GM21717 (cell line): Measurements from ENCODE around the gene CCNK.

ENCODE experiments used
- ATAC-seq: cut with Tn5 transposase; IDR thresholded peaks from one replicate; pipeline ENCODE4 v1.9.1; 2021; ENCODE audit warnings: mild to moderate bottlenecking, moderate library complexity; ENCODE audit not compliant: unreplicated experiment

Gene CCNK

DNA sequence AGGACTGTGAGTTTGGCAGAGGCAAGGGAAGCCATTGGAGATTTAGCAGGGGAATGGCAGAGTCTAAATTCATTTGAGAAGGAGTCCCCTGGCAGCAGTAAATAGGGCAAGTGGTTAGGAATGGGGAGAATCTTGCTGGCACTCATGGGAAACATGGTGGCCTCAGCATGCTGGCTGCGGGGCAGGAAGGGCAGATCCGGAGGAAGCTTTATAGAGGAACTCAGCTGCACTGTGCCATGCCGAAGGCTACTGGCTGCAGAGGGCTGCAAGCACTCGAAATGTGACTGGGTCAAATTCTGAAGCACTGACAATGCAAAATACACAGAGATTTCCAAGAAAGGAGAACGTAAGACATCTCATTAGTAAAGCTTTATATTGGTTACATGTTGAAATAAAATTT, 23.9 kb downstream of the CCNK start:
- no peak for ATAC-seq

DNA sequence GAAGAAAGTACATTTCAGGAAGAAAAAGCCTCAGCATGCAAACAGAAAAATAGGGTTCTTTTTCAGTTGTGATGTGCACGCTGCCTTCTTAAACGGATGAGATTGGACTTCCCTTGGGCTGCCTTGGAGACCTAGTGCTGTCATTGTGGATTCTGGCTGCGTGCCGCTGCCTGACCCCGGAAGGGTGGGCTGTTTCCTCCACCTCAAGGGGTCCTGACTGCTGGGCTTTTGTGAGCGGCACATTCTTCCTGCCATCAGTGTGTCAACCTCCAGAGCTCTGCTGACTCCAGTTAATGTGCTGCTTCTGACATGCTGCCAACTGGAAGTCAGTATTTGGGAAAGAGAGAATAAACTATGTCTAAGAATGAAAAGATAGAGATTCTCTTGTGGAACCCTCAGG, 25.1 kb downstream of the CCNK start:
- ATAC-seq: no peak

DNA sequence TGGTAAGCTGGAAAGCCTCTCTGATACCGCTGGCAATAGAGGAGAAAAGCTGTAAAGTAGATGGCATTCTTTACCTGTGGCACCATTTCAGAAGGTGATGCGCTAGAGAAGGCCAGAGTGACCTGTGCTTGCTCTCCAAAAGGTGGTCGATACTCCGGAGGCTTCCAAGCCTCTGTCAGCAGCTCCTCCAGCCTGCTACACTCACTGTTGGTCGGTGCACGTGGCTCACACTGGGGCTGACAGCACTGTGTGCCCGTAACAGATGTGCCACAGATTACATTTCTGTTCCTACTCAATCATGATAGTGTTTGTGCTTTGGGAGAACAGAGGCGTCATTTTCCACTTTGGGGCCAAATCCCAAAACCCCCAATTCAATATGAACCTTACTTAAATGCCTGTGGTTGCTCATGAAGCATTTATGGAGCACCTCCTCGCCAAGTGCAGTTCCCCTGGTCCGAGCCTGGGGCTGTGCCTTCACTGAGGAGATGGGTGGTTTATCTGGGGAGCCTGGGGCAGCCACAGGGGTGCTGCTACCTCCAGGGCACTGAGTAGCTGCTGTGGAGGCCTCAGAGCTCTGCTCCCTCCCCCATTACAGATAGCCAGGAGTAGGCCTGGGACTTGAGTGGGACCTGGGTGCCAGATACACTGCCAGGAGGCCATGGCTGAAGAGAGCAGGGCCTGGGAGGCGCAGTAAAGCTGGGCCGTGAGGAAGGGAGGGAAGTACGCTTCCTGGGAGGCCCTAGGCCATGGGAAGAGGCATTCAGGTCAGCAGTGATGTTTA, 26.8 kb downstream of the CCNK start:
- ATAC-seq: no peak

DNA sequence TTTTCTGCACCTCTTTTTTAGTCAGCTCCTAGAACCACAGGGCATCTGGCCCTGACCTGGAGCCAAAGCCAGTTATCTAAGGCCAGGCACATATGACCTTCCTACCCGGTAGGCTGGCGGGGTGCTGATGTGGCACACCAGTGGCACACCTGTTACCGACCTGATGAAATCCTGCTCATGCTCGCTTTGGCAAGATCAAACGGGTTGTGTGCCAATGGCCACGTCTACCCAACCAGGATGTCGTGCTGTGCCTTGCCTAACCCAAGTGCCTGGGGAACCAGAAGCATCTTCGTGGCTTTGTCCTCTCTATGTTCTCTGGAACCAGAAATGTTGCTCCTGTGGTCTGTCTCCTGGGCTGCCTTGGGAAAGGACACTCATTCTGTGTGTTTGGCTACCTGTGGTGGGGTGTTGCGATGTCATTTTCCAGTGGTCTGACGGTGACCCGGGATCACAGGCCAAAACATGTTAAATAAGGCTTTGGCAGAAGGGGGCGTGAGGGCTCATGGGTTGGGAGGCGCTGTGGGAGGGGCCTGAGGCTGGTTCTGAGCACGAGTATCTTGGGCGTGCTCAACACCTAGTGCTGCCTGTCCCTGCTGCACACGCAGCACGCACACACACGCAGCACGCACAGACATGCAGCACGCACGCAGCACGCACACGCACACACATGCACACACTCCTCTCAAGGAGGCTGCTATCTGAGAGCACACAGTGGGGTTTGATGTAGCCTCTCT, 27.9 kb downstream of the CCNK start:
- ATAC-seq: no peak

DNA sequence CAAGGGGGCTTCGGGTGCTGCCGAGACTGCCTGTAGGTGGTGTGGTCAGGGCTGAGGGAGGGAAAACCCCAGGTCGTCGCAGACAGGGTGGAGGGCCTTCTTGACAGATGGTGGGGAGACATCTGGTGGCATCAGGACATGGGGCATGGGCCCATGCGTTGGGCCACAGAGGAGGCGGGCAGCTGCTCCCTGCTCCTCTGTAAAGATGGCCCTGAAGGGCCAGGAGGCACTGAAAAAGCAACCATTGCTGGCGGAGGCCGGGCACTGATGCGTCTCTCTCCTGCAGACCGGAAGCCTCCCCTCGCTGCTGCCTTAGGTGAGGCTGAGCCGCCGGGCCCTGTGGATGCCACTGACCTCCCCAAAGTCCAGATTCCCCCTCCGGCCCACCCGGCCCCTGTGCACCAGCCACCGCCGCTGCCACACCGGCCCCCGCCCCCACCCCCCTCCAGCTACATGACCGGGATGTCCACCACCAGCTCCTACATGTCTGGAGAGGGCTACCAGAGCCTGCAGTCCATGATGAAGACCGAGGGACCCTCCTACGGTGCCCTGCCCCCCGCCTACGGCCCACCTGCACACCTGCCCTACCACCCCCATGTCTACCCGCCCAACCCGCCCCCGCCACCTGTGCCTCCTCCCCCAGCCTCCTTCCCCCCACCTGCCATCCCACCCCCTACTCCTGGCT, 28.8 kb downstream of the CCNK start:
- ATAC-seq: no peak

DNA sequence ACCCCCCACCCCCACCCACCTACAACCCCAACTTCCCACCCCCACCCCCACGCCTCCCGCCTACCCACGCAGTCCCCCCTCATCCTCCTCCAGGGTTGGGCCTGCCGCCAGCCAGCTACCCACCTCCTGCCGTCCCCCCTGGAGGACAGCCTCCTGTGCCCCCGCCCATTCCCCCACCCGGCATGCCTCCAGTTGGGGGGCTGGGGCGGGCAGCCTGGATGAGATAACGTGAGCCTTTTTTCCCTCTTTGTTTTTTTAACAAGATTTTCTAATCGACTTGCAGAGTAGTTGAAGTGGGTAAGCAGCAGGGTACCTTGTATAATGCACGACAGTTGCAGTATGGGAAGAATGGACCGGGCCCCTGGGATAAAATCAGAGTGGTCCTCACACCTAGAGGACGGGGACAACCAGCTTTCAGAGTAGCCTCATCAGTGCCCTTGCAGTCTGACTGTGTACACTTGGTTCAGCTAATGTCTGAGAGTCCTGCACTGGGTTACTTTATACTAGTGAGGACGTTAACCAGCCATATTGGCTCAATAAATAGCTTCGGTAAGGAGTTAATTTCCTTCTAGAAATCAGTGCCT, 29.4 kb downstream of the CCNK start:
- ATAC-seq: no peak

DNA sequence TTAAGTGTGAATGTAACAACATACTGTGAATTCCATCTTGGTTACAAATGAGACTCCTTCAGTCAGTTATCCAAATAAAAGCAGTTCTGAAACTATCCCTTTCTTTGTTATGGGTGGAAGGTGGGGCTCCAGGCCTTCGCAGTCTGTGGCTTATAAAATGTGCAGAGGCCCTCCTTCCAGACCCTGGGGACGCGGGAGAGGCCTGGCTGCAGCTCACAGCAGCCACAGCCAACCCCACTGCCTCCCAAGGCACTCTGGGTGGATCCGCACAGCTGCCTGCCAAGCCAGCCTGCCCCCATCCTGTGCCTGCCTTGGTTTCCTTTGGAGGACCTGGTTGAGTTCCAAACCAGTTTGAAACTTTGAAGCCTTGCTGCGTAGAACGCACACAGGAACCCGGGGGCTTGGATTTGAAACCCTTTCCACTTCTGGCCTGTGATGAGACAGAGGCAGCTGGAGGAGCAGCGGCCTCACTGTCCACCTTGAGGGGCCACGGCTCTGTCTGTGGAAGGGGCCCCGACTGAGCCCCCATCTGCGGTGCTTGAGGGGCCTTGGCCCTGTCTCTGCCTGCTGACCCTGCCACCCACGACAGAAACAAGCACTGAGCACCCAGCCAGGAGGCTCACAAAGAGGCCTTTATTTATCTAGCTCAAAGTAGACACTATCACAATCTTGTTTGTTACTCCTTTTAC, 30.4 kb downstream of the CCNK start:
- no peak for ATAC-seq

DNA sequence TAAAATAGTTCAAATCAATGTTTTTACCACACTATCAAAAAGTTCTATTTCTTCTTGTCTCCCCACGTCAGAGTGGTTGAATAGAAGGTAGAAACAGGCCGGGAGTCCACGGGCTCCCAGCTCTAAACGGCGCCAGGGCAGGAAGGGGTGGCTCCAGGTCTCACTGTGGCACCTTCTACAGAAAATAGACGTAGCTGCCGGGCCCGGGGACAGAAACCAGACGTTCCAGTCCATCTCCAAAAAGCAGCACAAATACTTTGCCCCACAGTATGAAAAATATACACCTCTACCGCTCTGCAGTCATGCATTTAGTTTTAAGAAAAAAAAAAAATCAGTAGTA, 30.9 kb downstream of the CCNK start:
- ATAC-seq: no peak

DNA sequence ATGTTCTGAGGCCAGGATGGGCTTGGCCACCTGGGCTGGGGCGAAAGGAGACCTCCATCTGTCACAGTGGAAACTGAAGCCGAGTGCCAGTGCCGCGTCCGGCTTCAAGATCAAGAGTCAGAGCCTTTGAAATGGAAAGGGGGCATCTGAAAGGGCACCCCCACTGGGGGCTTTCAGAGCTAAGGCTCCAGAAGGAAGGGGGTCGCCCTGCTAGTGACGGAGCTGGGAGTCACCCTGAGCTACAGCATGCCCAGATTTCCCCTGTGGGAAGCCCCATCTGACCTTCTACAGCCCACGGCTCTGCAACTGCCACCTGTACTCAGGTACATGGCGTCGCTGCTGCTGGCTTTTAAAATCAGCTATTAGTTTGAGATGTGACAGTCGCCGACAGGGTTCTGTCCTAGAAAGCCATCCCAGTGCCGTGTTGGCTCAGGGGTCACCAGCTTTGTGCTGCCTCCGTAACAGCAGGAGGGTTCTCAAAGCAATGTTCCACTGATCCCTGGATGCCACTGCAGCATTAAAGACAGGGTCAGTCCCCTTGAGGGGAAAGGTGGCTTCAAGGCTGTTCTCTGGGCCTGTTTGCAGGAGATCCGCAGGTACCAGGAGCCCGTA, 31.5 kb downstream of the CCNK start:
- no peak for ATAC-seq

DNA sequence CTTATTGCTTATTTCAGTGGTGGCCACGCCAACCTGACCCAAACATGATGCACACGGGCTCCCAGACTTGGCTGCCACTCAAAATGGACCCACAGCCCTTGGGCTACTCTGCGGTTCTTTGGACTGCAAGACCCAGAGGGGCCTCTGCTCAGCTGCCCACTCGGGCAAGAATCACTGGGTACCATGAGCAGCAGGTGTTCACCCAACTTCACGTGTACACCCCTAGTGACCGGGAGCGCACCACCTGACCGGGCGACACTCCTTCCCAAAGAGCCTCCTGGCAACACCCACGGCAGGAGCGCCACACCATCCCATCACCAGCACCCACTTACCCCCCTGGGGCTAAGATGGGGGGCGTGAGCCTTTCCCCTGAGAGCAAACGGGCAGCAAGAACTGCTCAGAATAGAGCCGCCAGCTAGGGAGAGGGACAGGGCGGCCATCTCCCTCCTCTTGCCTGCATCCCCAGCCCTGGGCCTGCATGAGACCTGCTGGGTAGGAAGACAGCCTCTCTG, 32.0 kb downstream of the CCNK start:
- ATAC-seq: no peak

DNA sequence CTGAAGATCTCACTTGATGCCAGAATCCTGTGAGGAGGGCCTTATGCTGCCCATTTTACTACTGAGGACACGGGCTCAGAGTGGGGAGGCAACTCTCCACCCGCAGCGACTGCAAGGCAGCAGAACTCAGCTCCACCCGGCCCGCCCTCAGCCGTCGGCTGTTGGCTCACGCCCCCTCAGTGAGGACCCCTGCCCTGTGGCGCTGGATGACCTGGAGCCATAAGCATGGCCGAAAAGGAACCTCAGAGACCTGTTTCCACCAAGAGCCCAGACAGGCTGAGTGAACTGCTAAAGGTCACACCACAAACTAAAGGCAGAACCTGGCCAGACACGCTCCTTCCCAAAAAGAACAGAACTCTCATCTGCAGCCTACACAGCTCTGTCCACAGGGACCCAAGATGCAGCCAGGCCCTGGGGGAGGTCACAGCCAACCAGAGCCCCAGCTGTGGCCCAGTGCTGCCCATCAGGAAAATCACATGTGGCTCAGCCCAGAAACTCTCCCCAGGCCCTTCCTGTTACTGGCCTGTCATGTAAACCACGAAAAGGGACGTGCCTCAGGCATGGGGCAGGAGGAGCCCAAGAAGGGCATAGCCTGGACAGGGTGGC, 32.8 kb downstream of the CCNK start:
- ATAC-seq: no peak

DNA sequence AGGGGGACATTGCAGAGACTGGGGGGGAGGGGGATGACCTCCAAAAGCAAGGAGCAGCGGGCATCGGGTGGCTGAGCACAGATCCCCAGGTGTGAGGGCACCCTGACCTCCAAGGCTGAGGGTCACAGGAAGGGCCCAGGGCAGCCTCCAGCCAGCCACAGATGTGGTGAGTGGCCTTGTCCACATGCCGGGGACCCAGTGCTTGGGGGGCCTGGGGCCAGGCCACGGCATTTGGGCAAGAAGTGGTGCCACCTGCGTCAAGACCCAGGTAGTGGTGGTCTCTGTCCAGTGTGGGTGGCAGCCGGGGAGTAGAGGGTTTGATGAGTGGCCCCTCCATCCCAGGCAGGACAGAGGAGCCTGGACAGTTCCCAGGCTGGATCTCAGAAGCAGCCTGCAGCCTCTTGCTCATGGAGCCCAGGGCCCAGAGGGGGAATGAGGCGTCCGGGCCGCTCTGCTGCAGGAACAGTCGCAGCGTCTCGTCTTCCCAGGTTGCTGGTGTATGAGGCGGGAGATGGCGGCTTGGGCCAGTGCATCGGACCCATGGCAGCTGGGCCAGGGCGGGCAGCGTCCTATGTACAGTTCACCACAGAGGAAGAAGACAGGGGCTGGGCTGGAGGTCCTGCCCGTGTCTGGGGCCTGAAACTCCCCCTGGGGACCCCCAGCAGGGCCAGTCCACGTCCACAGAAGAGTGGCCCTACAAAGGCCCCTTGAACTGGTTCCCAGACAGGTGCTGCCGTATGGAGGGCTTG, 33.5 kb downstream of the CCNK start:
- ATAC-seq: no peak

DNA sequence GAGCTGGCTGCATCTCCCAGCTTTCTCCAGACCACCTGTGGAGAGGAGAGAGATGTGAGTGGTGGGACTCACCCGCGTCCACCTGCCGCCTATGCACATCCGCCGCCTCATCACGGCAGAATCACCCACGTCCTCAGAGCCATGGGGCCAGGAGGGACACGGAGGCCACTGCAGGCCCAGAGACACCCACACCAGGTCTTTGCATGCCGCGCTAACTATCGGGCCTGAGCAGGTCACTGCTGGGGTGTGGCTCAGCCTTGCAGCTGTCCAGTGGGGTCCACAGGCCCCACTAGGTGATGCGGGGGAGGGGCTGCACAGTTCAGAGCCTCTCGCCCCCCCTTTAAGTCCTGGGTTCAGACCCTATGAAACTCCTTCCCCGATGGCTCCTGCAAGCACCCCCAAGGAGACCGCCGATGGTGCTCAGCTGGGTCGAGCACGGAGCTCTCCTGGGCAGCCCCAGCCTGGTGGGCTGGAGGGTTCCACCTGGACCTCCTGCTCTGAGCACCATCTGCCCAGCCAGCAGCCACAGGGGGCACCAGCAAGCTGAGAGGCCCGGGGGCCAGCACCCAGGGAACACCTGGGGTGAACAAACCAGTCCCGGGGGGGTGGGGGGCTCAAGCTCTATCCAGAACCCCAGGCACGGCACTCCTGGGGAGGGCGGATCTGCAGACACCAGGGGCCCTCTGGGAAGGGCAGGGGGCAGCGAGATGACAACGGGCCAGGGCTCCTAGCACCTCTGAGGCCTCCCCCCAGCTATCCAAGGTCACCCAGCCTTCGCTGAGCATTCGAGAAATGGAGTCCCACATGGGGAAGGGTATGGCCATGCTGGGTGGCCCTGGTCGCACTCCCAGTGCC, 34.3 kb downstream of the CCNK start:
- ATAC-seq: no peak

DNA sequence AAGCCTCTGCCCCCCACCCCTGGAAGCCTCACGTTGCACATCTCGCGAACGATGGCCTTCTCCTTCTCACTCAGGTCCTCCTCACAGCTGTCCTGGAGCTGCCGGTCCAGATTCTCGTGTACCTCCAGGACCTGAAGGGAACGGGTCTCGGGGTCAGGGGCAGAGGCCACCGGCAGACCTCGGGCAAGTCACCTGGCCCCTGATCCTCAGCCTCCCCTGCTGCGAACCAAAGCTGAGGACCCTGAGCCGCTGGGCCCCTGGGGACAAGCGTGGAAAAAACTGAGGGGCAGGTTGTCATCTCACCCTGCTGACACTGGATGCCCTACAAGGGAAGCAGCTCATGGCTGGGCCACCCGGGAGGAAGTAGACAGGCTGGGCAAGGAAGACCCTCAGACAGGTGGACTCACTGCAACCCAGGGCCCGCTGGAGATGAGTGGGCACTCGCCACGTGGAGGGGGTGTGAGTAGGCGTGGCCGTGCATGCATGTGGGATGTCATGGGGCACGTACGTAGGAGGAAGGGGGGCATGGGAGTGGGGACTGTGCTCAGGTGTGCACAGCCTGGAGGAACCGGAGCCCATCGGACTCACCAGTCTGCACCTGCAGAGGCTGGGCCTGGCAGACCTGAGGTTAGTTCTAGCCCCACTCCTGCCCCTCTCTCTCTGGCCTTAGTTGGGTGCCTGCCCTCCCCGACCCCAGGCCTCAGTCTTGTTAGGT, 35.1 kb downstream of the CCNK start:
- ATAC-seq: no peak

DNA sequence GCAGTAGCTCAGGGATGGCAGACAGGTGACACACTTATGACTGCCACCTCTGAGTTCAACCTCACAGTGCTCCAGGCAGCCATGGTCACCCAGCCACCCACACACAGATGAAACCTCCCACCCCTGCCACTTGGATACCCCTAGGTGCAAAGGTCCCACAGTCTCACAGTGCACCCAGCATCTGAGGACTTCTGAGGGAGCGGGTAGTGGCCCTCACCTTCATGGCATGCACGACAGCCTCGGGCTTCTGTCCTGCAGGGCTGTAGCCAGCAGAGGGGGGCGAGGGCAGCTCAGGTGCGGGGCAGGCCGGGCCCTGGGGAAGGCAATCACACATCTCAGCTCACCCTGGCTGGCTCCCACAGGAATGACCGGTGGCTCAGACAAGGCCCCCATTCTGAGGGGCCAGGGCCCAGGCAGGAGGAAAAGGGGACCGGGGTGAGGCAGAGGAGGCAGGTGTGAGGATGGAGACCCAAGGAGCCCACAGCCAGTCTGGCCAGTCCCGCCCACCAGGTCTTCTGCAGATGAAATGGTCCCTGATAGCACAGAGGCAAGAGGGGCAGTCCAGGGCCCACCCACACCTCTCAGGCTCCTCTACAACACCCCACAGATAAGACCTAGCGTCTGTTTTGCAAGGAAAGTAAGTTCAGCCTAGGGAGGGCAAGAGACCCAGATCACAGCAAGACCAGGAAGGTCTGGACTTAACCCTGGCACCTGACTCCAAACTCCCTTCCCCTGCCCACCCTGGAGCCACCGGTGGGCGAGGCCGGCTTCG, 35.8 kb downstream of the CCNK start:
- ATAC-seq: no peak

DNA sequence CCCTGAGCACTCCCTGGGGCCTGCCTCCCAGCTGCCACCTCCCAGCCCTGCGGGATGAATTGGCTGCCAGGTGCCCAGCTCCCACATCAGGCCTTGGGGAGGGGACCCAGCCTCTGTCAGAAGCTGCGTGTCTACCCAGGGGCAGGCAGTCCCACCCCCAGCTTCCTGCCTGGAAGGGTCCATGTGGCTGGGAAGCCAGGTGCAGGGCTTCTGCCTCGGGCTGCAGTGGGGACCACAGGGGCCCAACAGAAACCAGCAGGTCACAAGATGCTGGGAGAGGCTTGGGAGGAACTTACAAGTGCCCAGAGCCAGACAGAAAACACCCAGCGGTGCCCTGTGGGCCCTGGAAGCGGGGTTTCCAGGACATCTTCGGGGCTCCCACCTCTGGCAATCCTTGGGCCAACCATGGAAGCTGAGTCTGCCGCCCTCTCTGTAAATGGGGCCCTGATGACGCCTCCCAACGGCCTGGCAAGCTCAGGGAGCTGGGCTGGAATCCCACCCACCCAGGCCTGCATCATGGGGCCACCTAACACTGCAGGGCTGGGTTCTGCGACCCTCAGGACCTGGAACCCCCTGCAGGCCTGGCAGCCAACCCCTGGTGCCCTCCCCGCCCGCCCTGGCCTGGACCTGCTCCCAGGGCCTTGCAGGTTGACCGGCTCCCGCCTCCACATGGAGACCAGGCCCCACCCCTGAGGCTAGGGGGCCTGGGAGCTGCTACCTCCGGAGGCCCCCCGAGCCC, 36.6 kb downstream of the CCNK start:
- no peak for ATAC-seq
